GM18526 (cell line): ENCODE measurements around the gene VSTM2A.

Experiments used
- POLR2A ChIP-seq: IDR thresholded peaks from 3 replicates; pipeline ENCODE4 v1.6.1; 2011; ENCODE audit not compliant: insufficient read length; ENCODE audit errors: extremely low read depth

The VSTM2A gene

GRCh38 chr7:54541669-54542625 lies at the start of gene VSTM2A:
Gene VSTM2A (plus strand): TSS chr7:54542375. CDS start chr7:54542731, 356 bp downstream.
- no peak for TF ChIP-seq POLR2A

DNA sequence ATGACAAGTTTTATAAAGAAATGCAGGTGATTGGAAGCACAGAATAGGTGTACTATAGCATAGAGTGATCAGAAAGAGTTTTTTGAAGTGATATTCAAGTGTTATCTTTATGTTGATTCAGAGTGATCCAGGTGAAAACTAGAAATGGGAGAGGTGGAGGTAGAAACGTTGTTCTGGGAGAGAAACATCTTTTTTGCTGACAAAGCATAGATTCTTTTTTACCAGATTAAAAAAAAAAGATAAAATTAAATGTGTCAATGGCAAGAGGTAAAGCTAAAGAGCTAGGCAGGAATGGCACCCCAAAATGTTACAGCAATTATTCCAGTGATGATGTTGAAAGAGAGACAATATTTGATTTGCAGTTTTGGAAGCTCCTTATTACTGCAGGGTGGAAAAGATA lies 12.6 kb upstream of the VSTM2A start:
- TF ChIP-seq POLR2A: no peak

DNA sequence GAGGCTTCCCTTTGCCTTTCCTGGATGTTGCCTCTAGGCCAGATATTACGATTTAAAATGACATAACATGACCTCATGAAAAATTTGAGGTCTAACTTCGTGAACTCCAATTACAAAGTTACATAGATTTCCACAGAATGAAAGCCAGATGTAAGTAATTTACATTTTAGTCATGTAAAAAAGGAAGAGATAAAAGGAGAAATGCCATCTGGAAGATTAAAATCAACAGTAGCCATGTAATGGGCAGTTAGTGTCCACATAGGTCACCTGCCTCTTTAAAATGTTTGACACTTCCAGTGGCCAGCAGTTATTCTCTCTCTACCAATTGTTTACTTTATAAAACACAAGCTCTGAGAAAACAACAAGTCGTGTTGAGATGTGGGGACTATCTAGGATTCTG lies 4.1 kb upstream of the VSTM2A start:
- TF ChIP-seq POLR2A: no peak

GRCh38 chr7:54543051-54543488 lies 895 bp downstream of the VSTM2A start:
- no peak for TF ChIP-seq POLR2A

DNA sequence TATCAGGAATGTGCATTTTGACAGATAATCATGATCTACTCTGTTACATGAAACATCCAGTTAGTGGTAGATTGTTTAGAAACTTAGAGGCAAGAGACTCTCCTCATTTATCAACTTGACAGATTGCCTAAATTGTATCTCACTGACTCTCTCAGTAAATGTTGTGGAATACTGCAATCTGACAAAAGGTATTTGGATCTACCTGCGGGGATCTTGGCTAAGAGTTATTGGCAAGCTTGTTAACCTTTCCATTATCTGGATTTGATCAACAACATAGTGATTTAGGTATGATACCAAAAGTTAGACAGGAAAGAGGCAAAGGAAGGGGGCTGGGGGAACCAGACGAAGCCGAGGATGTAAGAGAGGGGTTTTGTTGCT lies 2.0 kb downstream of the VSTM2A start:
- TF ChIP-seq POLR2A: no peak

DNA sequence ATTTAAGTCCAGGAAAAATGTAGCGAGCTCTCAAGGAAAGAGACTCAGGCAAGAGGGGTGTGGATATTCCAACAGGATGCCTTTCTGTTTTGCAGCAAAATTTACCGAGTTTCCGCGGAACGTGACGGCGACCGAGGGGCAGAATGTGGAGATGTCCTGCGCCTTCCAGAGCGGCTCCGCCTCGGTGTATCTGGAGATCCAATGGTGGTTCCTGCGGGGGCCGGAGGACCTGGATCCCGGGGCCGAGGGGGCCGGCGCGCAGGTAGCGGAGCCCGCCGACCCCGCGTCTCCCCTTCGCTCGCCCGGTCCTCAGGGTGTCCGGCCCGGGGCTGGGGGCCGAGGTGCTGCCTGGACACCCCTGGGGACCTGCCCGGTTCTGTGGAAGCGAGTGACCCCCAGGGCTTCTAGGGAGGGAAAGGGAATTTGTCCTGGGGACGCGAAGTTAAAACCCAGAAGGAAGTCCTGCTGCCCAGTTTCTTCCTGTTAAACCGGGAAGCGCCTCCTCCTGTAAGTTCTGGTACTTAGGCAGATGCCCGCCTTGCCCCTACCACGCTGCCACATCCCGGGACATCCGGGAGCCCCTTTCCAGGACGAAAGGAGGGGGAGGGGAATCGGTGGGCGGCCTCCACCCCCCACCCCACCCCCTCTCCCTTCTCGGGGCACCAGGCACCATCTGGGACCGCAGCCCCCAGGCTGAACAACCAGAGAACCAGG lies 2.5 kb downstream of the VSTM2A start:
- no peak for TF ChIP-seq POLR2A

- no peak for TF ChIP-seq POLR2A
These were observed 3.0 kb downstream of the VSTM2A start for GRCh38 chr7:54545241-54545563.

GRCh38 chr7:54546081-54546985 lies 4.2 kb downstream of the VSTM2A start:
- no peak for TF ChIP-seq POLR2A

DNA sequence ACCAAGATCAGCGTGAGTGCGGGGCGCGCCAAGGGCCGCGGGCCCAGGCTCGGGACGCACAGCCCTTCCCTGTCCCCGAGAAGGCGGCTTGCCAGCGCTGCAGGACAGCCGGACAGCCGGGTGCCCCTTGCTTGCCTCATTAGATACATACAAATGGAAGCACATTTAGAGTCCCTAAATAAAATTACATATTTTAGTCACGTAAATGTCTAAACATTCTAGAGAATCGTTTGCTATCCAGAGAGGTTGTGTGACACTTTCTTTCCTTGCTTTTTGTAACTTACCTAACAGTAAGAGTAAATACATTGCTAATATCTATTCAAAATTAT lies 4.8 kb downstream of the VSTM2A start:
- no peak for TF ChIP-seq POLR2A

GRCh38 chr7:54550471-54550870 lies 8.3 kb downstream of the VSTM2A start:
- no peak for TF ChIP-seq POLR2A

GRCh38 chr7:54556121-54556520 lies 13.9 kb downstream of the VSTM2A start:
- no peak for TF ChIP-seq POLR2A

DNA sequence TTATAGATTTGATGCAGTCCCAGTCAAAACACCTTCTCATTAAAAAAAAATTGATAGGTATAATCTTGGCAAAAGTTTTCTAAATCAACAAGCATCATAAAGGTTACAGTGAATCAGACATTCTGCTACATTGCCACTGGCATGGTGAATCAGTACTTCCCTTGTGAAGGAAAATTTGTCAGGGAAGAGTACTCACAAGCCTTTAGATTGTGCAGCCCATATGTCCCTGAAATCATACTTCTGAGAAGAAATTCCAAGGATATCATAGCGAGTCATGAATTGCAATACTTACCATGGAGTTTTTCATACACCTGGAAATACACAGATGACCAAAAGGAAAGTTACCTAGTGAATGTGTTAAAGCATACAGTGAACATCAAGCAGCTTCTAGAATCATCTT lies 17.2 kb downstream of the VSTM2A start:
- no peak for TF ChIP-seq POLR2A

DNA sequence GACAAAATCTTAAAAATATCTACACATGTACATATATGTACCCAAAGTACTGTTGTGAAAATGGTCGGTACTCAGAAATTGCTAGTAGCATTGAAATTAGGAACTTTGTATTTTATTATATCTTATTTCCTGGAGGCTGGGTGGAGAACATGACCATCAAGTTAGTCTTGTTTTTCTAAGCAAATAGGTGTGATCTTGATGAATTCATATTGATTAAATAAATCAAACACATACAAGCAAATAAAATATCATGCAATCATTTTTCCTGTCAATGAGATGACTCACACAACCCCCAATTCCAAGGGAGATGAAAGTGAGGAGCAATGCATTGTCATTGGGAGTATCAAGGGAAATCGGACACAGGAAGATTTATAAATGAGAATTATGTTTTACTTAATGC lies 18.0 kb downstream of the VSTM2A start:
- no peak for TF ChIP-seq POLR2A

DNA sequence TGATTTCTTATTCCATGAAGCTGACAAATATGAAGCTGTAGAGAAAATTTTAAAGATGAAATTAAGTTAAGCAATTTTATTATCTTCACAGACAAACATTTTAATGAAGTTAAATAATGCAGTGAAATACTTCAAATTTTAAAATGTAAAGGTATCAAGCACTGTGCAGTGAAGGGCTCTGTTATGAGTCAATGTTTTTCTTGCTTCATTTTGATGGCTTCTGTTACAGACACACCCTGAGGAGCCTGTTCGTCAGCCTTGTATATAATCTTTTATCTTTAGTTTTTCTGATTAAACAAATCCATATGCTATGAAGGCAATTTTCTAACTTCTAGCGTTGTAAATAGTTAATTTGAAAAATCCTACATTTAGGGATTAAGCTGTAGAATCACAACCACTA lies 18.5 kb downstream of the VSTM2A start:
- TF ChIP-seq POLR2A: no peak

- no peak for TF ChIP-seq POLR2A
These were observed 21.2 kb downstream of the VSTM2A start for GRCh38 chr7:54563329-54563916.
